ENCODE measurements around the gene PIGK.
"Not testable (repeated sequence)": the region's sequence is repeated elsewhere in the genome, so short reads cannot be mapped to it uniquely, and the experiment has no call there.

Gene PIGK

GRCh38 chr1:77218477-77219165 is 609 bp downstream of the PIGK start:
- Histone ChIP-seq H3K27me3 (ENCODE audit: insufficient read depth, low read depth, severe bottlenecking) (no peaks in the 10 kb centered on the region), H3K9me3 (ENCODE audit: severe bottlenecking) (no peaks in the 10 kb centered on the region), H3K27ac (peak overlapping the region; percentile 76), H3K4me3 (ENCODE audit: low read depth, low read length) (peak overlapping the region; percentile 99), H3K36me3 (peaks cover 4% of the 10 kb centered on the region)
- TF ChIP-seq CTCF (IDR thresholded peaks at IDR 0.05; ENCODE audit: low read depth, low read length), result no peak
- DNase-seq, result no peak

GRCh38 chr1:77204043-77204442 is 15.2 kb downstream of the PIGK start:
- not testable (repeated sequence) for H3K9me3 ChIP-seq (ENCODE audit: severe bottlenecking); H3K4me3 ChIP-seq (ENCODE audit: low read depth, low read length)

GRCh38 chr1:77202751-77203150 is 16.5 kb downstream of the PIGK start:
- no peak overlapping the region for H3K4me3 ChIP-seq (ENCODE audit: low read depth, low read length)
- H3K27me3 ChIP-seq (ENCODE audit: insufficient read depth, low read depth, severe bottlenecking), result no peaks in the 10 kb centered on the region
- H3K9me3 ChIP-seq (ENCODE audit: severe bottlenecking), result no peaks in the 10 kb centered on the region
- H3K36me3 ChIP-seq, result no peaks in the 10 kb centered on the region
- no peak overlapping the region for H3K27ac ChIP-seq
- DNase-seq, result no peak
- TF ChIP-seq CTCF (IDR thresholded peaks at IDR 0.05; ENCODE audit: low read depth, low read length), result no peak

More at GRCh38 chr1:77204043-77204442, 15.2 kb downstream of the PIGK start:
- not testable (repeated sequence) for DNase-seq; H3K36me3 ChIP-seq; H3K27ac ChIP-seq; H3K27me3 ChIP-seq (ENCODE audit: insufficient read depth, low read depth, severe bottlenecking)

- TF ChIP-seq CTCF (IDR thresholded peaks at IDR 0.05; ENCODE audit: low read depth, low read length), result no peak
- DNase-seq, result no peak
- no peak overlapping the region for H3K27ac ChIP-seq
- H3K36me3 ChIP-seq, result no peaks in the 10 kb centered on the region
- no peaks in the 10 kb centered on the region for H3K27me3 ChIP-seq (ENCODE audit: insufficient read depth, low read depth, severe bottlenecking)
- no peaks in the 10 kb centered on the region for H3K9me3 ChIP-seq (ENCODE audit: severe bottlenecking)
- no peak overlapping the region for H3K4me3 ChIP-seq (ENCODE audit: low read depth, low read length)
These were observed 18.4 kb downstream of the PIGK start for GRCh38 chr1:77200806-77201205.

GRCh38 chr1:77200293-77200692 is 18.9 kb downstream of the PIGK start:
- TF ChIP-seq CTCF (IDR thresholded peaks at IDR 0.05; ENCODE audit: low read depth, low read length), result no peak
- Histone ChIP-seq H3K4me3 (ENCODE audit: low read depth, low read length) (no peak overlapping the region), H3K27me3 (ENCODE audit: insufficient read depth, low read depth, severe bottlenecking) (no peaks in the 10 kb centered on the region), H3K36me3 (no peaks in the 10 kb centered on the region), H3K27ac (no peak overlapping the region), H3K9me3 (ENCODE audit: severe bottlenecking) (no peaks in the 10 kb centered on the region)
- no peak for DNase-seq

GRCh38 chr1:77197351-77197750 is 21.9 kb downstream of the PIGK start:
- H3K27ac ChIP-seq, result no peak overlapping the region
- no peak for TF ChIP-seq CTCF (IDR thresholded peaks at IDR 0.05; ENCODE audit: low read depth, low read length)
- H3K36me3 ChIP-seq, result no peaks in the 10 kb centered on the region
- no peaks in the 10 kb centered on the region for H3K27me3 ChIP-seq (ENCODE audit: insufficient read depth, low read depth, severe bottlenecking)
- no peak overlapping the region for H3K4me3 ChIP-seq (ENCODE audit: low read depth, low read length)
- DNase-seq, result no peak
- no peaks in the 10 kb centered on the region for H3K9me3 ChIP-seq (ENCODE audit: severe bottlenecking)
